Cardiac muscle cell (in vitro differentiated cells and primary cell): Measurements from ENCODE around the gene MAP1LC3B. TPM values are rescaled to one million over a fixed set of nuclear protein-coding genes. Genes with fewer than 3 reads are reported as not detected.

Experiments used
- DNase-seq, 2 donors: peaks; one replicate each; pipeline versions ENCODE4 v3.0.0 to v3.0.0-alpha.2; 2010 to 2017; ENCODE audit warnings: low read depth in 1 of 2, low spot score in 1 of 2
- H3K27ac ChIP-seq: fragments of 200-600 bp; sonication (generic); 2 replicates; pipeline ENCODE4 v1.5.1; 2016
- H3K27me3 ChIP-seq: fragments of 200-600 bp; sonication (generic); 2 replicates; pipeline ENCODE4 v1.6.0; 2016; ENCODE audit warnings: control low read depth
- H3K36me3 ChIP-seq: fragments of 200-600 bp; sonication (generic); 2 replicates; pipeline ENCODE4 v1.5.1; 2016; ENCODE audit warnings: control low read depth
- H3K4me1 ChIP-seq: fragments of 200-600 bp; sonication (generic); 2 replicates; pipeline ENCODE4 v1.8.1; 2017; ENCODE audit warnings: low read depth, mild to moderate bottlenecking, mixed run types
- H3K4me3 ChIP-seq: fragments of 200-600 bp; sonication (generic); 2 replicates; pipeline ENCODE4 v1.5.1; 2016; ENCODE audit warnings: mild to moderate bottlenecking
- H3K9me3 ChIP-seq: fragments of 200-600 bp; sonication (generic); 2 replicates; pipeline ENCODE4 v1.5.1; 2017; ENCODE audit warnings: low read depth, mild to moderate bottlenecking, control low read depth
- CTCF ChIP-seq: IDR thresholded peaks from 2 replicates; pipeline ENCODE4 v1.5.1; 2012; ENCODE audit warnings: low read depth, mild to moderate bottlenecking, low read length
- polyA plus RNA-seq: library from polyadenylated mRNA; unstranded; fragments of >200 nt; fragmentation: Nextera tagmentation; extraction: Ambion mirVana; gene quantifications from 2 replicates; pipeline ENCODE4 v1.2.1, GENCODE V29; 2016
- total RNA-seq: library from RNA; depleted of rRNA; stranded (reverse); fragments of >200 nt; gene quantifications from 2 replicates; pipeline ENCODE4 v1.2.3, GENCODE V29; 2016

Gene MAP1LC3B
- total and polyA plus RNA-seq, 2 experiments from 2014 or later: 37.7 to 164 TPM

- Histone ChIP-seq H3K27me3 (no peaks in the 10 kb centered on the region), H3K9me3 (no peaks in the 10 kb centered on the region), H3K27ac (no peak overlapping the region), H3K4me3 (no peak overlapping the region), H3K4me1 (no peaks in the 10 kb centered on the region), H3K36me3 (peaks cover 24% of the 10 kb centered on the region)
- no peak for DNase-seq
- TF ChIP-seq CTCF: no peak
These were observed 29.1 kb downstream of the MAP1LC3B start for GRCh38 chr16:87421003-87421912.

GRCh38 chr16:87422106-87422505 is 30.0 kb downstream of the MAP1LC3B start:
- peaks cover 22% of the 10 kb centered on the region for H3K36me3 ChIP-seq
- no peak overlapping the region for H3K4me3 ChIP-seq
- no peak for TF ChIP-seq CTCF
- no peaks in the 10 kb centered on the region for H3K9me3 ChIP-seq
- no peaks in the 10 kb centered on the region for H3K27me3 ChIP-seq
- no peak overlapping the region for H3K27ac ChIP-seq
- no peaks in the 10 kb centered on the region for H3K4me1 ChIP-seq
- no peak for DNase-seq

- Histone ChIP-seq H3K27ac (no peak overlapping the region), H3K4me3 (no peak overlapping the region), H3K27me3 (no peaks in the 10 kb centered on the region), H3K36me3 (peaks cover 17% of the 10 kb centered on the region), H3K9me3 (no peaks in the 10 kb centered on the region), H3K4me1 (no peaks in the 10 kb centered on the region)
- no peak for TF ChIP-seq CTCF
- no peak for DNase-seq
These were observed 31.3 kb downstream of the MAP1LC3B start for GRCh38 chr16:87423429-87423828.

DNA sequence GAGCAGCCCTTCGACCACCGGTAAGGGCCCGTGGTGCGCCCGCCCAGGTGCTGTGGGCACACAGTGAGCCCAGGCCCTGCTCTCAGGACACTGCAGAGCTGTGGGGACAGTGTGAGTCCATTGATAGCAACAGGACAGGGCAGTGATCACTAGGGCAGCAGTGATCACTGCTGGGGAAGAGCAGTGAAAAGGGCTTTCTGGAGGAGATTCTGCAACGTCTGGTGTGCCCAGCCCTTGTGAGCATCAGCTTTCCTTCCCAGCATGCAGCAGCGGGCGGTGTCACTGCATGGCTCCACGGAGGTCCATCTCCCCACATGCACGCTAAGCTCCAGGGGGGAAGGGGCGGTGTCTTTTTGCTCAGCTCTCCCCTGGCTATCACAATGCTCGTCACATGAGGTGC is 32.1 kb downstream of the MAP1LC3B start:
- Histone ChIP-seq H3K4me3 (no peak overlapping the region), H3K27me3 (no peaks in the 10 kb centered on the region), H3K9me3 (no peaks in the 10 kb centered on the region), H3K4me1 (no peaks in the 10 kb centered on the region), H3K27ac (no peak overlapping the region), H3K36me3 (peaks cover 15% of the 10 kb centered on the region)
- no peak for DNase-seq
- TF ChIP-seq CTCF: no peak

- no peak overlapping the region for H3K27ac ChIP-seq
- H3K27me3 ChIP-seq: no peaks in the 10 kb centered on the region
- H3K4me3 ChIP-seq: no peak overlapping the region
- H3K9me3 ChIP-seq: no peaks in the 10 kb centered on the region
- DNase-seq: no peak
- peaks cover 1% of the 10 kb centered on the region for H3K4me1 ChIP-seq
- TF ChIP-seq CTCF: no peak
- H3K36me3 ChIP-seq: peaks cover 15% of the 10 kb centered on the region
These were observed 33.8 kb downstream of the MAP1LC3B start for GRCh38 chr16:87425941-87426340.
